GM23338 (cell line): Measurements from ENCODE around the gene RCAN3.

Experiments
- CTCF ChIP-seq, 2 experiments: fragments of 200-600 bp in 1 of 2; sonication (generic) in 1 of 2; conservative IDR thresholded peaks; 2 replicates each; pipeline versions ENCODE4 v1.5.1 to v1.6.1; 2016 to 2017; ENCODE audit warnings: antibody characterized with exemption in 2 of 2, low read depth in 2 of 2, mild to moderate bottlenecking in 2 of 2, moderate library complexity in 1 of 2
- EZH2 ChIP-seq: fragments of 200-600 bp; sonication (generic); IDR thresholded peaks from one replicate; pipeline ENCODE4 v1.8.0; 2017; ENCODE audit warnings: antibody characterized with exemption, mild to moderate bottlenecking, low read depth; ENCODE audit not compliant: unreplicated experiment
- EZH2phosphoT487 ChIP-seq: fragments of 200-600 bp; sonication (generic); IDR thresholded peaks from one replicate; pipeline ENCODE4 v1.8.1; 2018; ENCODE audit warnings: antibody characterized with exemption; ENCODE audit not compliant: unreplicated experiment
- POLR2AphosphoS5 ChIP-seq: IDR thresholded peaks from 2 replicates; pipeline ENCODE4 v1.6.1; 2016; ENCODE audit warnings: antibody characterized with exemption, low read depth
- REST ChIP-seq: IDR thresholded peaks from one replicate; pipeline ENCODE4 v1.6.1; 2018; ENCODE audit warnings: antibody characterized with exemption; ENCODE audit not compliant: unreplicated experiment
- ZNF331 ChIP-seq: fragments of 250-450 bp; sonication (Bioruptor Pico); IDR thresholded peaks from 2 replicates; pipeline ENCODE4 v1.5.0; 2020; ENCODE audit warnings: low read depth, mild to moderate bottlenecking, moderate library complexity

GRCh38 chr1:24468685-24469316, 33.8 kb upstream of the RCAN3 start:
- TF ChIP-seq CTCF (conservative IDR thresholded peaks at IDR 0.05; ENCODE audit: low read depth in 2 of 2) (no peak), REST (no peak), POLR2AphosphoS5 (no peak), EZH2 (no peak), ZNF331 (CRISPR knock-in tag) (no peak), EZH2phosphoT487 (no peak)
